ENCODE measurements around the gene UBAC1.

DNA sequence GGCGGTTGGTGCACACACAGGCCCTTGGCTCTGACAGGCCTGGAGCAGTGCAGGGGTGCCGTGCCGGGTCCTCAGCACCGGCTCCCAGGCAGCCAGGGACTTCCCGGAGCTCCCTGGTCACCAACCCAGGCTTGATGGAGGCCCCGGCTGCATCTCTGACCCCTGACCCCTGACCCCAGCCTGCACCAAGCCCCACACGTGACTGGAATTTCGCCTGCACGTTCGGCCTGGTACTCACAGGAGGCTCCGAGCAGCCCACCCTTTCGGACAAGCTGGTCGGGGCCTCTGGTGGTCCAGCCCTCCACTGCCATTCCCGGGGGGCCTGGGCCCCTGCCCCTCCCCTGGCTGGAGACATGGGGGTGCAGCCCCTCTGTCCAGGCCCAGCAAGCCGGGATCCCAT, 25.4 kb upstream of the UBAC1 start:
- TF ChIP-seq POLR2AphosphoS5 (IDR thresholded peaks at IDR 0.05; ENCODE audit: low read depth, low read length) (no peak), TAF1 (IDR thresholded peaks at IDR 0.05; ENCODE audit: borderline replicate concordance, insufficient read depth, low read length) (no peak), SIN3A (IDR thresholded peaks at IDR 0.05; ENCODE audit: borderline replicate concordance, insufficient read depth, low read length) (no peak), FOXP2 (optimal IDR thresholded peaks at IDR 0.05; ENCODE audit: borderline replicate concordance, extremely low read depth, extremely low read length, insufficient read depth) (no peak)
- TF ChIP-seq, protein P1, sequence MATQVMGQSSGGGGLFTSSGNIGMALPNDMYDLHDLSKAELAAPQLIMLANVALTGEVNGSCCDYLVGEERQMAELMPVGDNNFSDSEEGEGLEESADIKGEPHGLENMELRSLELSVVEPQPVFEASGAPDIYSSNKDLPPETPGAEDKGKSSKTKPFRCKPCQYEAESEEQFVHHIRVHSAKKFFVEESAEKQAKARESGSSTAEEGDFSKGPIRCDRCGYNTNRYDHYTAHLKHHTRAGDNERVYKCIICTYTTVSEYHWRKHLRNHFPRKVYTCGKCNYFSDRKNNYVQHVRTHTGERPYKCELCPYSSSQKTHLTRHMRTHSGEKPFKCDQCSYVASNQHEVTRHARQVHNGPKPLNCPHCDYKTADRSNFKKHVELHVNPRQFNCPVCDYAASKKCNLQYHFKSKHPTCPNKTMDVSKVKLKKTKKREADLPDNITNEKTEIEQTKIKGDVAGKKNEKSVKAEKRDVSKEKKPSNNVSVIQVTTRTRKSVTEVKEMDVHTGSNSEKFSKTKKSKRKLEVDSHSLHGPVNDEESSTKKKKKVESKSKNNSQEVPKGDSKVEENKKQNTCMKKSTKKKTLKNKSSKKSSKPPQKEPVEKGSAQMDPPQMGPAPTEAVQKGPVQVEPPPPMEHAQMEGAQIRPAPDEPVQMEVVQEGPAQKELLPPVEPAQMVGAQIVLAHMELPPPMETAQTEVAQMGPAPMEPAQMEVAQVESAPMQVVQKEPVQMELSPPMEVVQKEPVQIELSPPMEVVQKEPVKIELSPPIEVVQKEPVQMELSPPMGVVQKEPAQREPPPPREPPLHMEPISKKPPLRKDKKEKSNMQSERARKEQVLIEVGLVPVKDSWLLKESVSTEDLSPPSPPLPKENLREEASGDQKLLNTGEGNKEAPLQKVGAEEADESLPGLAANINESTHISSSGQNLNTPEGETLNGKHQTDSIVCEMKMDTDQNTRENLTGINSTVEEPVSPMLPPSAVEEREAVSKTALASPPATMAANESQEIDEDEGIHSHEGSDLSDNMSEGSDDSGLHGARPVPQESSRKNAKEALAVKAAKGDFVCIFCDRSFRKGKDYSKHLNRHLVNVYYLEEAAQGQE (IDR thresholded peaks at IDR 0.05; ENCODE audit: insufficient read depth in 1 of 2, low read depth in 2 of 2, low read length in 2 of 2) = no peak

Measured in PFSK-1 (cell line).